Breast epithelium (tissue), 3 donors: ENCODE results near the gene CCDC184.

Experiments
- CTCF ChIP-seq, 3 donors: fragments of 450-650 bp; IDR thresholded peaks; one replicate each; pipeline ENCODE4 v1.5.1; 2016 to 2017; ENCODE audit warnings: antibody characterized with exemption in 3 of 3, mild to moderate bottlenecking in 3 of 3, moderate library complexity in 3 of 3
- POLR2A ChIP-seq: fragments of 450-650 bp; IDR thresholded peaks from one replicate; pipeline ENCODE4 v1.6.1; 2016; ENCODE audit warnings: antibody characterized with exemption, mild to moderate bottlenecking, moderate library complexity
- POLR2AphosphoS5 ChIP-seq, 3 donors: sonication (generic); formaldehyde crosslinking; IDR thresholded peaks; one replicate each; pipeline ENCODE4 v1.6.1; 2017; ENCODE audit warnings: antibody characterized with exemption in 3 of 3

GRCh38 chr12:48145981-48146380 is 37.5 kb upstream of the CCDC184 start:
- TF ChIP-seq POLR2AphosphoS5 (IDR thresholded peaks at IDR 0.05), result no peak
- TF ChIP-seq CTCF (IDR thresholded peaks at IDR 0.05), result no peak
- TF ChIP-seq POLR2A, result no peak
